GM18907 (cell line): ENCODE data around the gene ADGRV1.

Experiments used
- ATAC-seq: cut with Tn5 transposase; IDR thresholded peaks from one replicate; pipeline ENCODE4 v1.9.1; 2021; ENCODE audit warnings: mild to moderate bottlenecking, moderate library complexity; ENCODE audit not compliant: unreplicated experiment

Gene ADGRV1

GRCh38 chr5:91176288-91177016 lies 617.9 kb downstream of the ADGRV1 start:
- ATAC-seq: no peak

GRCh38 chr5:91177085-91177484 lies 618.5 kb downstream of the ADGRV1 start:
- no peak for ATAC-seq

- ATAC-seq: no peak
Observed at GRCh38 chr5:91177639-91178038, 619.0 kb downstream of the ADGRV1 start.

GRCh38 chr5:91178461-91178860 lies 619.9 kb downstream of the ADGRV1 start:
- no peak for ATAC-seq

GRCh38 chr5:91179018-91179417 lies 620.4 kb downstream of the ADGRV1 start:
- ATAC-seq: no peak

- ATAC-seq: no peak
Observed at GRCh38 chr5:91180506-91180905, 621.9 kb downstream of the ADGRV1 start.

GRCh38 chr5:91182763-91183162 lies 624.2 kb downstream of the ADGRV1 start:
- peak; percentile 77 for ATAC-seq

GRCh38 chr5:91183743-91184142 lies 625.1 kb downstream of the ADGRV1 start:
- ATAC-seq: no peak

GRCh38 chr5:91186101-91186500 lies 627.5 kb downstream of the ADGRV1 start:
- no peak for ATAC-seq

- no peak for ATAC-seq
Observed at GRCh38 chr5:91187032-91187431, 628.4 kb downstream of the ADGRV1 start.

GRCh38 chr5:91188755-91189154 lies 630.2 kb downstream of the ADGRV1 start:
- ATAC-seq: no peak

GRCh38 chr5:91189480-91190313 lies 631.1 kb downstream of the ADGRV1 start:
- ATAC-seq: no peak

- no peak for ATAC-seq
Observed at GRCh38 chr5:91190314-91190690, 631.7 kb downstream of the ADGRV1 start.

- ATAC-seq: no peak
Observed at GRCh38 chr5:91194824-91195381, 636.3 kb downstream of the ADGRV1 start.

- ATAC-seq: no peak
Observed at GRCh38 chr5:91200692-91201091, 642.1 kb downstream of the ADGRV1 start.

GRCh38 chr5:91206103-91206502 lies 647.5 kb downstream of the ADGRV1 start:
- ATAC-seq: no peak

- ATAC-seq: no peak
Observed at GRCh38 chr5:91206734-91207133, 648.1 kb downstream of the ADGRV1 start.

- no peak for ATAC-seq
Observed at GRCh38 chr5:91207248-91207647, 648.7 kb downstream of the ADGRV1 start.

GRCh38 chr5:91211997-91212713 lies 653.6 kb downstream of the ADGRV1 start:
- ATAC-seq: no peak

GRCh38 chr5:91212714-91213092 lies 654.1 kb downstream of the ADGRV1 start:
- no peak for ATAC-seq
